Measurements from ENCODE around the gene NTMT2. TPM values are rescaled to one million over a fixed set of nuclear protein-coding genes. Genes with fewer than 3 reads are reported as not detected.

NTMT2 gene
- total RNA-seq, 1 donor from 2014 or later, result not detected

DNA sequence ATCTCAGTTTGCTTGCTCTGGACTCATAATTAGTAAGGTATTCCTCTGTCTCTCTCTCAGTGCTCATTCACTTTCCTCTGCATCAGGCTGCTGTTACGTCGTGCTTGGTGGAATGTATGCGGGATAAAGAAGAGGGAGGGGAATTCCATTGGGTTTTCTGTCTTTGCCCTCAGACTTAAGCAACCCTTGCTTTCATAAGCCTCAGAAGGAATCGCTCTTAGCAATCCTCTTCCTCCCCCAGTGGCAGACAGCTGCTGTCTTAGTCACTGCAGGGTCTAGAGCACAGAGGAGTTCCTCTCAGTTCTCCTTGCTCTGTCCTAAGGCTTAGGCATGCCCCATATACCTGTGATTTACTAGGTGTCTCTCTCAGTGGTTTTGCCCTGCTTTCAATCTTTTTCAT is 19.1 kb upstream of the NTMT2 start:
- Histone ChIP-seq H3K9me3 (ENCODE audit: insufficient read depth, low read depth, low read length) (no peaks in the 10 kb centered on the region), H4K20me1 (ENCODE audit: insufficient read depth, low read length) (no peaks in the 10 kb centered on the region), H3K9ac (ENCODE audit: low read length) (no peak overlapping the region), H3K27ac (ENCODE audit: low read depth, low read length) (peak overlapping the region; percentile 11), H2AFZ (ENCODE audit: low read depth, low read length) (no peak overlapping the region), H3K79me2 (ENCODE audit: insufficient read depth, low read length) (no peaks in the 10 kb centered on the region), H3K4me2 (ENCODE audit: low read length) (peak overlapping the region; percentile 44), H3K27me3 (ENCODE audit: insufficient read depth, low read length) (no peaks in the 10 kb centered on the region), H3K4me3 (ENCODE audit: insufficient read depth, low read depth, low read length) (no peak overlapping the region), H3K36me3 (ENCODE audit: insufficient read depth, low read length) (no peaks in the 10 kb centered on the region), H3K4me1 (ENCODE audit: insufficient read depth, low read length) (peaks cover 3% of the 10 kb centered on the region)
- H3K27me3 Mint-ChIP-seq (ENCODE audit: low read depth, unreplicated experiment), result no peaks in the 10 kb centered on the region
- DNase-seq (ENCODE audit: low read depth) (peak; percentile 90), FAIRE-seq (peak; percentile 87)
- no peak overlapping the region for H3K4me3 Mint-ChIP-seq (ENCODE audit: unreplicated experiment)
- H3K4me1 Mint-ChIP-seq (ENCODE audit: low read depth, unreplicated experiment), result peaks cover 10% of the 10 kb centered on the region
- H3K9me3 Mint-ChIP-seq (ENCODE audit: unreplicated experiment), result peaks cover 7% of the 10 kb centered on the region
- peak overlapping the region; percentile 63 for H3K27ac Mint-ChIP-seq (ENCODE audit: unreplicated experiment)
- peaks cover 2% of the 10 kb centered on the region for H3K36me3 Mint-ChIP-seq (ENCODE audit: low read depth, unreplicated experiment)
- TF ChIP-seq EZH2 (IDR thresholded peaks at IDR 0.05; ENCODE audit: insufficient read depth, low read length), result no peak
- TF ChIP-seq, protein P1, sequence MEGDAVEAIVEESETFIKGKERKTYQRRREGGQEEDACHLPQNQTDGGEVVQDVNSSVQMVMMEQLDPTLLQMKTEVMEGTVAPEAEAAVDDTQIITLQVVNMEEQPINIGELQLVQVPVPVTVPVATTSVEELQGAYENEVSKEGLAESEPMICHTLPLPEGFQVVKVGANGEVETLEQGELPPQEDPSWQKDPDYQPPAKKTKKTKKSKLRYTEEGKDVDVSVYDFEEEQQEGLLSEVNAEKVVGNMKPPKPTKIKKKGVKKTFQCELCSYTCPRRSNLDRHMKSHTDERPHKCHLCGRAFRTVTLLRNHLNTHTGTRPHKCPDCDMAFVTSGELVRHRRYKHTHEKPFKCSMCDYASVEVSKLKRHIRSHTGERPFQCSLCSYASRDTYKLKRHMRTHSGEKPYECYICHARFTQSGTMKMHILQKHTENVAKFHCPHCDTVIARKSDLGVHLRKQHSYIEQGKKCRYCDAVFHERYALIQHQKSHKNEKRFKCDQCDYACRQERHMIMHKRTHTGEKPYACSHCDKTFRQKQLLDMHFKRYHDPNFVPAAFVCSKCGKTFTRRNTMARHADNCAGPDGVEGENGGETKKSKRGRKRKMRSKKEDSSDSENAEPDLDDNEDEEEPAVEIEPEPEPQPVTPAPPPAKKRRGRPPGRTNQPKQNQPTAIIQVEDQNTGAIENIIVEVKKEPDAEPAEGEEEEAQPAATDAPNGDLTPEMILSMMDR (IDR thresholded peaks at IDR 0.05; ENCODE audit: insufficient read depth, low read depth, low read length), result no peak

DNA sequence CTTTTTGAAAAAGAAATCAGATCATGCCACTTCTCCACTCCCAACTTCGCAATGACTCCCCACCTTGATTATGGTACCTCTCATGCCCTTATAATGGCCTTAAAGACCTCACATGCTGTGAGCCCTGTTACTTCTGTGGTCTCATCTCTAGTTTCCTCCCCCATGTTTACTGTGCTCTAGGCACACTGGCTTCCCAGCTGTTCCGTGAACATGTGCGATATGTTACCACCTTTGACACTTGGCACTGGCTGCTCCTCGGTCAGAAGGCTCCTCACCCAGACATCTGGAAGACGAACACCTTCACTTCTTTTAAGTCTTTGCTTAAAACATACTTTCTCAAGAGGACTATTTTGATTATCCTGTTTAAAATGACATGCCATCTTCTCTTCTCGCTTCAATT is 14.3 kb upstream of the NTMT2 start:
- no peaks in the 10 kb centered on the region for H3K36me3 Mint-ChIP-seq (ENCODE audit: low read depth, unreplicated experiment)
- DNase-seq (ENCODE audit: low read depth), result no peak
- Histone ChIP-seq H3K79me2 (ENCODE audit: insufficient read depth, low read length) (no peaks in the 10 kb centered on the region), H3K4me1 (ENCODE audit: insufficient read depth, low read length) (peaks cover 3% of the 10 kb centered on the region), H3K36me3 (ENCODE audit: insufficient read depth, low read length) (no peaks in the 10 kb centered on the region), H3K9me3 (ENCODE audit: insufficient read depth, low read depth, low read length) (no peaks in the 10 kb centered on the region), H2AFZ (ENCODE audit: low read depth, low read length) (no peak overlapping the region), H4K20me1 (ENCODE audit: insufficient read depth, low read length) (no peaks in the 10 kb centered on the region), H3K27ac (ENCODE audit: low read depth, low read length) (no peak overlapping the region), H3K4me3 (ENCODE audit: insufficient read depth, low read depth, low read length) (no peak overlapping the region), H3K4me2 (ENCODE audit: low read length) (no peak overlapping the region), H3K9ac (ENCODE audit: low read length) (no peak overlapping the region), H3K27me3 (ENCODE audit: insufficient read depth, low read length) (no peaks in the 10 kb centered on the region)
- TF ChIP-seq EZH2 (IDR thresholded peaks at IDR 0.05; ENCODE audit: insufficient read depth, low read length), result no peak
- TF ChIP-seq, protein P1 (IDR thresholded peaks at IDR 0.05; ENCODE audit: insufficient read depth, low read depth, low read length), result no peak
- no peak overlapping the region for H3K4me3 Mint-ChIP-seq (ENCODE audit: unreplicated experiment)
- no peak for FAIRE-seq
- no peak overlapping the region for H3K27ac Mint-ChIP-seq (ENCODE audit: unreplicated experiment)
- no peaks in the 10 kb centered on the region for H3K27me3 Mint-ChIP-seq (ENCODE audit: low read depth, unreplicated experiment)
- no peaks in the 10 kb centered on the region for H3K9me3 Mint-ChIP-seq (ENCODE audit: unreplicated experiment)
- H3K4me1 Mint-ChIP-seq (ENCODE audit: low read depth, unreplicated experiment), result peaks cover 9% of the 10 kb centered on the region

DNA sequence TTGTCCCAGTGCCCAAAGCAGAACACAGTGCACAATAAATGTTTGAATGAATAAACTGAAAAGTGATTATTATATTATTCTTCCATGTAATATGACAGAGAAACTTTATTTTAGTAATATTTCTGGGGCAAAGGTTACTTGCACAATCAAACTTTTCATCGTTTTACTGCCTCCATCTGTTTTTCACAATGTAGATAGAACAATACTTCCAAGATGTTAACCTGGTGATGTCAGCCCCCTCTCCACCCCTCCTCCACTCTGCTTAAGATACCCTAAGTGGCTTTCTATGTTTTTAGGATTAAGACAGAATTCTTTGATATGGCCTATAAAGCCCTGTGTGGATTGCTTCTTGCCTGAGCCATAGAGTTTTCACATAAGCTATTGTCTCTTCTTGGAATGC is 13.8 kb upstream of the NTMT2 start:
- H3K9ac ChIP-seq (ENCODE audit: low read length), result no peak overlapping the region
- H4K20me1 ChIP-seq (ENCODE audit: insufficient read depth, low read length), result no peaks in the 10 kb centered on the region
- no peak overlapping the region for H2AFZ ChIP-seq (ENCODE audit: low read depth, low read length)
- Mint-ChIP-seq H3K4me3 (ENCODE audit: unreplicated experiment) (no peak overlapping the region), H3K36me3 (ENCODE audit: low read depth, unreplicated experiment) (no peaks in the 10 kb centered on the region), H3K4me1 (ENCODE audit: low read depth, unreplicated experiment) (peaks cover 8% of the 10 kb centered on the region), H3K9me3 (ENCODE audit: unreplicated experiment) (no peaks in the 10 kb centered on the region), H3K27me3 (ENCODE audit: low read depth, unreplicated experiment) (no peaks in the 10 kb centered on the region), H3K27ac (ENCODE audit: unreplicated experiment) (no peak overlapping the region)
- H3K4me2 ChIP-seq (ENCODE audit: low read length), result no peak overlapping the region
- no peak overlapping the region for H3K27ac ChIP-seq (ENCODE audit: low read depth, low read length)
- TF ChIP-seq, protein P1 (IDR thresholded peaks at IDR 0.05; ENCODE audit: insufficient read depth, low read depth, low read length), result no peak
- TF ChIP-seq EZH2 (IDR thresholded peaks at IDR 0.05; ENCODE audit: insufficient read depth, low read length), result no peak
- H3K4me3 ChIP-seq (ENCODE audit: insufficient read depth, low read depth, low read length), result no peak overlapping the region
- H3K36me3 ChIP-seq (ENCODE audit: insufficient read depth, low read length), result no peaks in the 10 kb centered on the region
- no peak for FAIRE-seq
- no peaks in the 10 kb centered on the region for H3K27me3 ChIP-seq (ENCODE audit: insufficient read depth, low read length)
- DNase-seq (ENCODE audit: low read depth), result no peak
- peaks cover under 1% of the 10 kb centered on the region for H3K4me1 ChIP-seq (ENCODE audit: insufficient read depth, low read length)
- H3K79me2 ChIP-seq (ENCODE audit: insufficient read depth, low read length), result no peaks in the 10 kb centered on the region
- H3K9me3 ChIP-seq (ENCODE audit: insufficient read depth, low read depth, low read length), result no peaks in the 10 kb centered on the region
